Ectodermal cell (in vitro differentiated cells): ENCODE data around the gene MSMB.
A peak's percentile ranks its signal among the peaks of the same experiment; 100 is the strongest.

Source experiments
- H3K27ac ChIP-seq: 2 replicates; pipeline ENCODE4 v1.7.0; 2013; ENCODE audit warnings: mild to moderate bottlenecking, low read depth, low read length; ENCODE audit not compliant: insufficient read depth, poor library complexity, severe bottlenecking
- H3K27me3 ChIP-seq: 2 replicates; pipeline ENCODE4 v1.7.0; 2013; ENCODE audit warnings: mild to moderate bottlenecking, low read length; ENCODE audit not compliant: insufficient read depth, control insufficient read depth, poor library complexity, severe bottlenecking
- H3K36me3 ChIP-seq: one replicate; pipeline ENCODE4 v1.7.0; 2013; ENCODE audit warnings: low read length; ENCODE audit not compliant: control insufficient read depth, insufficient read depth
- H3K4me1 ChIP-seq: one replicate; pipeline ENCODE4 v1.7.0; 2013; ENCODE audit warnings: low read length; ENCODE audit not compliant: control insufficient read depth, insufficient read depth
- H3K4me3 ChIP-seq: 2 replicates; pipeline ENCODE4 v1.7.0; 2013; ENCODE audit warnings: low read depth, low read length, control low read depth; ENCODE audit not compliant: insufficient read depth
- H3K9me3 ChIP-seq: 2 replicates; pipeline ENCODE4 v1.7.0; 2013; ENCODE audit warnings: mild to moderate bottlenecking, low read length, moderate library complexity; ENCODE audit not compliant: control insufficient read depth
- WGBS, 2 experiments: methylation state at CpG; one replicate each; pipeline ENCODE4 v1.1.7; 2013; ENCODE audit warnings: missing lambda C conversion rate in 2 of 2; 5-methylcytosine and 5-hydroxymethylcytosine counted together

MSMB gene

DNA sequence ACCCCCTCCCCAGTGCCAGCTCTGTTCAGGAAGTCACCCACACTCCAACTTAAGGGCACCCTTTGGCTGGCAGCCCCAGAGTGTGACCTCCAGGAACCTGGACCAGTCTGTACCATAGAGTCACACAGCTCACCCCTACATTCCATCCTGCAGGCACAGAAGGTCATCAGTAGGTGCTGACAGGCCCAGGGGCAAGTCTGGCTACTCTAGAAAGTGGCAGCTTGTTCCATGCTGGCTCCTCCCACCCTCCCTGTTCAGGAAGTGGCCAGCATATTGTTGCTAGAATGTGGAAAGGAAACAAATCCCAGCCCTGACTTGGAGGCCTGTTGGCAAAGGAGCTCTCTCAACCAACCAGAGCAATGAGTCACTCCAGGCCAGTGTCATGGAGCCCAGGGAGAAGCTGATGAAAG lies 12.5 kb downstream of the MSMB start:
- H3K36me3 ChIP-seq: no peaks in the 10 kb centered on the region
- H3K4me1 ChIP-seq: peaks cover 8% of the 10 kb centered on the region
- H3K27me3 ChIP-seq: no peaks in the 10 kb centered on the region
- no peak overlapping the region for H3K27ac ChIP-seq
- no peaks in the 10 kb centered on the region for H3K9me3 ChIP-seq
- no peak overlapping the region for H3K4me3 ChIP-seq

- Histone ChIP-seq H3K36me3 (no peaks in the 10 kb centered on the region), H3K4me1 (peaks cover 11% of the 10 kb centered on the region), H3K27ac (no peak overlapping the region), H3K4me3 (no peak overlapping the region), H3K9me3 (no peaks in the 10 kb centered on the region), H3K27me3 (no peaks in the 10 kb centered on the region)
- WGBS, 2 experiments: 86 to 88% methylated on average over 6 of the region's 6 CpGs
Observed at GRCh38 chr10:46031648-46032532, 14.2 kb downstream of the MSMB start.

- H3K4me3 ChIP-seq: peak within 1 kb of the TSS; percentile 71
- WGBS, 2 experiments: 2% methylated on average over 59 of the region's 59 CpGs
- H3K36me3 ChIP-seq: no peaks in the 10 kb centered on the region
- peaks cover 11% of the 10 kb centered on the region for H3K4me1 ChIP-seq
- H3K9me3 ChIP-seq: no peaks in the 10 kb centered on the region
- H3K27ac ChIP-seq: no peak within 1 kb of the TSS
- H3K27me3 ChIP-seq: no peaks in the 10 kb centered on the region
Observed at GRCh38 chr10:46030091-46030937, 15.8 kb downstream of the MSMB start, which contains the start of gene NCOA4. NCOA4 (minus strand) TSS chr10:46030623; CDS start chr10:46016680, 13,943 bp downstream.

DNA sequence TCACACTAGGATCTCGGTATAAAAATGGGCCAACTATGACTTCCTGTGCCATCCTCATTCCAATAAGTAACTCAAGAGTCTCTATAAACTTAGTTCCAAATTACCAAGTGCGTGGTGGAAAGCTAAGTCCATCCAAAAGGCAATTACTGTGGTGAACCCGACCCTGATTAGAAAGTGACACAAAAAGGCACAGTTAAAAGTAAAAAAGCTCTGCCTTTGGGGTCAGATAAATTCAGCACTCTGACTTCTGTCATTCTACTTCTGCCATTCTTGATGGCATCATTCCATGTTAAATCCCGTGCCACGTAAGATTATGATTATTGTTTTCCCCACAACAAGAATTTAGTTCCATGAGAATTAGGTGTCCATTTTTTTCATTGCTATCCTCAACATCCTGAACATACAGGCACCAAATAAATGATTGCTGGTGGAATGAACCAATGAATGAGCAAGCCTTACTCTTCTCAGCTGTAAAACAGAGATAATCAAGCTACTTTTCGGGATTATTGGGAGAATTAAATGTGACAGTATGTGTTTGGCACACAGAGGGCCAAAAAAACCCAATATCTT lies 16.5 kb downstream of the MSMB start:
- WGBS, 2 experiments: 55 to 70% methylated on average over 6 of the region's 6 CpGs
- Histone ChIP-seq H3K4me1 (peaks cover 11% of the 10 kb centered on the region), H3K4me3 (peak overlapping the region; percentile 71), H3K9me3 (no peaks in the 10 kb centered on the region), H3K27me3 (no peaks in the 10 kb centered on the region), H3K27ac (no peak overlapping the region), H3K36me3 (no peaks in the 10 kb centered on the region)

DNA sequence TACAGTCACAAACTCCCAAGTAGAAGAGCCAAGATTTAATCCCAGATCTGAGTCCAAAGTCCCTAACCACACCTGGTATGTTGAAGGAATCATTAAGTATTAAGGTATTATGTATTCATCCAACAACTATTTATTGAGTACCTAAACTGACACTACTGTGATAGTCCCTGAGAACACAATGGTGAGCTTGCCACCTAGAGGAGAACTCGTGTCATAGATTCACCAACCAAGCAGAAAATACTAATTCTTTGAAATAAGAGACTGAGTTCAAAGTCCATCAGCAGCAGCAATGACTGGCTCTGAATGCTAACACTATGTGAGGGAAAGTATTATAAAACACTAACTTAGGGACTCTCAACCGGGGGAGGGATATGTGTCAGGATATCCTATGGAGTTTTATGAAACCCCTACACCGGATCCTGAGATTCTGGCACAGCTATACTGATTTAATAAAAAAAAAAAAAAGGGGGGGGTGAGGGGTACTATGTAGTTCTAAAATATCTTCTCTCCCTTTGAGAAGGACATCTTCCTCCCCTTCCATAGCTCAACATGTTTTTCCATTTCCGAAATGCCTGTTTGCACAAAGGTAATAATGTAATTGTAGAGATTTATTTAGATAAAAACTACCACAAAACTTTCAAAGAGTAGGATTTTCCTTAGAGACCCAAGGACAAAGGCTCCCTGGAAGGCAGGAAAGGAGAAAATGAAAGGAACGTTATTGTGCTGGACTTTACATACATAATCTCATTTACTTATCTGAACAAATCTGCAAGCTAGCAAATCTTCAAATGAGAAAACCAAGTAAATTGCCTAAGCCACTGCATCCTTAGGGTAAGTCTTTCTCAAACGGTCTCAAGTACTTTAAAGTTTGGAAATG lies 17.2 kb downstream of the MSMB start:
- H3K27me3 ChIP-seq: no peaks in the 10 kb centered on the region
- H3K27ac ChIP-seq: no peak overlapping the region
- no peaks in the 10 kb centered on the region for H3K9me3 ChIP-seq
- peaks cover 11% of the 10 kb centered on the region for H3K4me1 ChIP-seq
- WGBS, 2 experiments: 17 to 36% methylated on average over 4 of the region's 6 CpGs
- H3K4me3 ChIP-seq: peak overlapping the region; percentile 71
- no peaks in the 10 kb centered on the region for H3K36me3 ChIP-seq

GRCh38 chr10:46026106-46026505 lies 20.0 kb downstream of the MSMB start:
- no peaks in the 10 kb centered on the region for H3K27me3 ChIP-seq
- no peak overlapping the region for H3K4me3 ChIP-seq
- H3K4me1 ChIP-seq: peaks cover 11% of the 10 kb centered on the region
- no peak overlapping the region for H3K27ac ChIP-seq
- no peaks in the 10 kb centered on the region for H3K9me3 ChIP-seq
- H3K36me3 ChIP-seq: no peaks in the 10 kb centered on the region

GRCh38 chr10:46025406-46025805 lies 20.7 kb downstream of the MSMB start:
- Histone ChIP-seq H3K4me1 (peaks cover 11% of the 10 kb centered on the region), H3K36me3 (no peaks in the 10 kb centered on the region), H3K4me3 (no peak overlapping the region), H3K27ac (no peak overlapping the region), H3K9me3 (no peaks in the 10 kb centered on the region), H3K27me3 (no peaks in the 10 kb centered on the region)
- 95 to 97% methylated on average over 2 of the region's 2 CpGs for WGBS, 2 experiments

- H3K4me3 ChIP-seq: no peak overlapping the region
- H3K27ac ChIP-seq: no peak overlapping the region
- H3K27me3 ChIP-seq: no peaks in the 10 kb centered on the region
- no peaks in the 10 kb centered on the region for H3K9me3 ChIP-seq
- peaks cover 11% of the 10 kb centered on the region for H3K4me1 ChIP-seq
- H3K36me3 ChIP-seq: no peaks in the 10 kb centered on the region
Observed at GRCh38 chr10:46024948-46025347, 21.1 kb downstream of the MSMB start.

GRCh38 chr10:46022978-46023702 lies 22.9 kb downstream of the MSMB start:
- Histone ChIP-seq H3K36me3 (no peaks in the 10 kb centered on the region), H3K9me3 (no peaks in the 10 kb centered on the region), H3K4me1 (no peaks in the 10 kb centered on the region), H3K27me3 (no peaks in the 10 kb centered on the region), H3K27ac (peak overlapping the region; percentile 57), H3K4me3 (peak overlapping the region; percentile 58)
- 1% methylated on average over 49 of the region's 49 CpGs for WGBS, 2 experiments
